Glomerular visceral epithelial cell (primary cell): ENCODE data around the gene GASK1A.
"Not testable (repeated sequence)": the region's sequence is repeated elsewhere in the genome, so short reads cannot be mapped to it uniquely, and the experiment has no call there.

ENCODE experiments used
- DNase-seq: peaks from one replicate; pipeline ENCODE4 v3.0.0-alpha.2; 2016; ENCODE audit errors: extremely low spot score

The GASK1A gene

DNA sequence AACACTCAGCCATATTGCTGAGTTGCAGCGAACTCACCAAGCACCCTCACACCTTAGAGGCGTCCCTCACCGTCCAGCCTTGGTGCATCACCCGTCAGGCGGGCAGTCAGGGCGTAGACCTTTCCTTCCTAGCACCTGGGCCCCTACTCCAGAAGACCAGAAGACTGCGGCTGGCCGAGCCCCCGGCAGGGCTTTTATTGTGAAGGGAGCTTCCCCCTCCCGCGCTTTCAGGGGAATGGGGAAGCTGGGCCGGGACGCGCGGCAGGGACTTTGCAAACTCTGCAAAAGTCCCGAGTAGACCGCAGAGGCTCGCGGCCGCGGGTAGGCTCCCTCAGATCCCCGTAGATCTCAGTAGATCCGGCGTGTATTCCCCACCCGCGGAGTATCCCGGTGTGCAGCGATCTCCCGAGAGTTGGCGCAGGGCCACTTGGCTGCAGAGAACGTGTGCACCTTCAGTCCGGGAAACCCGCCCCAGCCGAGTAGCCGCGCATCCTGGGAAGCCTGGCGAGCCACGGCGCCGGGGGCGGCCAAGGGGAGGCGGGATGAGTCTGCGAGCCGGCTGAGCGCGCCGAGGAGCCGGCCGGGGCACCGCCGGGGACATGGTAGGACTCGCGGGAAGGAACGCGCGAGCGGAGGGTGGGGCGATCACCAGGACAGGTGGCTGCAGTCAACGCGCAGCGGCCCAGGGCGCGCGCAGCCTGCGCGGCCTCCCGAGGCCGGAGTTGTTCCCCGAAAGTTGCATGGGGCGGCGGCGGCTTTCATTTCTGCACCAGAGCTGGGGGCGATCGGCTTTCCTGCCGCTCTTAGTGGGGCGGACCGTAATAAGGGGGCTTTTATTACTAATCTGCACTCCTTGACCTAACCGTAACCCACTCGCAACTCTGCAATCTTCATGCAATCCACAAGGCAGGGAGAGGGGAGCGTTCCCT is at the start of gene GASK1A:
Gene GASK1A (plus strand): TSS at position 268 of the 929 bp plus-strand sequence. CDS start 332 bp downstream, at position 600.
- peak; percentile 5 for DNase-seq

DNA sequence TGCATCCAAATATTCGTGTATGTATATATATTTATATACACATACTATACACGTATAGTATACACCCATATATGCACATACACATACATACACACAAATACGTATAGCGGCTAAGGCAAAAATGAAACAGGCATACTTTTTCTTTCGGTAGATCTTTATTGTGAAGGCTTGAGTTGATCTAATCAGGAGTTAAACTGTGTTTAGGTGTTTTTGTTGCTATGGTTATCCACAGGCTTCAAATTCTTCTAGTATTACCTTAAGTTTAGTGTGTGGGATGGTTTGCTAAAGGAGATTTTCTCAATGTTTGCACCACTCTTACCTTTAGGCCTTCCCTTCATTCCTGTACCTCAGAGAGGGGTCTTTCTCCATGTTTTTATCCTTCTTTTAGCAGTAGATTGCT is 45.0 kb upstream of the GASK1A start:
- DNase-seq = no peak

DNA sequence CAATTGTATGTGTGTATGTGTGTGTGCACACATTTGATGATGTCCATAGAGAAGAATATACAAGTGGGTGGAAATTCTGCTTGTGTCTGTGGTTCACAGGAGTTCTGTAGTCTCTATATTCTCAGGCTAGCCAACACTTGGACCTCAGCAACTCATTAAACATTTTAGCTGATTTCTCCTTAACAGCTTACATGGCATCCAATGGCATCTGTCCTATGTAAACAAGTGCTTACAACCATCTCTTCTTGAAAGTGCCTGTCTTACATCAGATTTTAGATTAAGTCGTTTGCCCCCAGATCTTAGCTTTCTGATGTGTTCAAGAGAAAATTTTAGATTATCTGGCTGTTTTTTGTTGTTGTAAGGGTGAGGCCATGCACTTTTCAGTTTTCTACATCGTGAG is 44.2 kb upstream of the GASK1A start:
- no peak for DNase-seq

DNA sequence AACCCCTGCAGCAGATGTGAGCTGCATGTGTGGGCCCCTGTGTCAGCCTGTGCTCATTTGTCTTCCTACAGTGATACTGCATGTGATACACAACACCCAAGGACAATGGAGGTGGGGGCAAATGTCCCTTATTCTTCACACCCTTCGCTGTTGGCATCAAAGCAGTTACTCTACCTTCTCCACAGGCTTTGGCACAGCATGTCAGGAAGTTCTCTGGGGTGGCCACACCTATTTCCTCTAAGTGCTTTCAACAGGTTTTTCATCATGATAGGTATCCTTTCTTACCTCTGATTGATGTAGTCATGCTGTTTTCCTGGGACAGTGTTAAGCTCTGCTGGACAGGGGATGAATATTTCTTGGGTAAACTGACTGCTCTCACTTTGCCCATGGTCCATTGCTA is 43.6 kb upstream of the GASK1A start:
- DNase-seq = no peak

DNA sequence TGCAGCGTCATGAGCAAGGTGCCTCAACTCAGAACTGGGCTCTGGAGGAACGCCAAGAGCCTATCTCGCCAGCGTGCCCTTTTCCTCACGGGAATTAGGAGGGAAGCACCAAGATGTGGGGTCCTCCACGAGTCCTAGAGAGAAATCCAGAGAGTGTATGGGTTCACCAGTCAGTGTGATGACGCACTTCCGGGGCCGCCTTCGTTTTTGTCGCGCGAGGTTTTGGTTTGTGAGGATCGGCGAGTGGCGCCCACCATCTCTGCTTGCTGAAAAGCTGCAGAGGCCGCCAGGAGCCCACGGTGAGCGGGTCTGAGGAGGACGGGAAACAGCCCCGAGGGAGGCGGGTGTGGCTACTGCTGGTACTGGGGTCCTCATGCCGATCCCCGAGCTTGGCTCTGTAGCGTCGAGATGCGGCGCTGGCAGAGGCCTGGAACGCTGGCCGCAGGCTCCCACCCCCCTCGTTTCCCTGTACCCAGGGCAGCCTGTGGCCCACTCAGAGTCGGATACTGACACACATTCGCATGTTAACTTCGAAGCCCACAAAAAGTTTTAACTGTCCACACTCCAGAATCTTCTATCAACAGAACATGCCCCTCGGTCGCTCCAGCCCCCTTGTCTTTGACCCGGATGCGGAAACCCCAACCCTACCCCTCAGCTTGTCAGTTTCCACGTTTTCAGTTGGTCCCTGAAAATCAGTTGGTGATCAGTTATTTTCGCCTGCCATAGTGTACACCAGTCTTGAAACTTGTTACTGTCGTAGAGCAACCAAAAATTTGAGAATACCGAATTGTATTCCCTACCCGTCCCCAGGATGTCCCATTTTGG is 42.7 kb upstream of the GASK1A start:
- DNase-seq = no peak

DNA sequence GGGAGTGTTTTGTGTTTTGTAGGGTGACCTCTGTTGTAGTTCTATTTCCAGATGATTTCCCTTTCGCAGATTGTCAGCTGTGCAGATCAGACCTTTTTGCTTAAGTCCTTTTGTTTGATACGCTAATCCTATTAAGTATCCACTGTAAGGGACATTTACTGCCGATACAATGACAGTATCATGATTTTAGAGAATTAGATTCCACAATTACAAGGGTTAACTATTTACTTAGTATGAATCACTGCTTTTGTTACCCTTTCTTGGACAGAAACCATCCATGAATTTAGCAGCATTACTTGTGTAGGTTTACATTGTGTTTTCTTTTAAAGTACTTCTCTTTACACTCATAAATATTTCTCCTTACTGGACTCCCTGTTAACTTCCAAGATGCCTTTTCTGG is 41.8 kb upstream of the GASK1A start:
- DNase-seq = no peak

DNA sequence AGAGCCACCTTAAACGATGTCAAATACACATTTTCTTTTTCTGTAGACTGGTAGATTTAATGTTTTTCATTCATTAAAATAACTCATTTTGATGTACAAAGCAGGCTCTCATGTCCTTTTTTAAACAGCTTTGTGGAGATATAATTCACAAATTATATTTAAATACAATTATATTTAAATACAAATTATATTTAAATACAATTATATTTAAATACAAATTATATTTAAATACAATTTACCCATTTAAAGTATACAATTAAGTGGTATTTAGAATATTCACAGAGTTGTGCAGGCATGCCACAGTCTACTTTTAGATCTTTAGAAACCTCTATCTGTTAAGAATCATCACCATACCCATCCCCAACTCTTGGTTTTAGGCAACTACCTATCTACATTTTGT is 36.4 kb upstream of the GASK1A start:
- no peak for DNase-seq

DNA sequence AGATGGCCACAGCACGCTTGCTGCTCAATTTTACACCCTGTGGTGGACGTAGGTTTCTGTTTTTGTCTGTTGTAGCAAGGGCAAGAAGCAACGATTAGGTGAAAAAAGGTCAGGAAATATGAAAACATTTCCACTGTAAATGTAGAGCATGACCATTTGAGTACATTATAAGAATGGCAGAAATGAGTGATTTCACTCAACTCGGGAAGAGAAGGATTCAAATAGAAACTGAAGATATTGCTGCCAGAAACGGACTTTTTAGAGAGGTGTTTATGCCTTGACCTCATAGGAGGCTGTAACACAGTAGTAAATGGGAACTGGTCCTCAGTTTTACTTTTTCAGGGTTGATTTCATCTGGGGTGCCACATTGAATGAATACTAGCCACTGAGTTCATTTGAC is 33.1 kb upstream of the GASK1A start:
- DNase-seq = no peak

DNA sequence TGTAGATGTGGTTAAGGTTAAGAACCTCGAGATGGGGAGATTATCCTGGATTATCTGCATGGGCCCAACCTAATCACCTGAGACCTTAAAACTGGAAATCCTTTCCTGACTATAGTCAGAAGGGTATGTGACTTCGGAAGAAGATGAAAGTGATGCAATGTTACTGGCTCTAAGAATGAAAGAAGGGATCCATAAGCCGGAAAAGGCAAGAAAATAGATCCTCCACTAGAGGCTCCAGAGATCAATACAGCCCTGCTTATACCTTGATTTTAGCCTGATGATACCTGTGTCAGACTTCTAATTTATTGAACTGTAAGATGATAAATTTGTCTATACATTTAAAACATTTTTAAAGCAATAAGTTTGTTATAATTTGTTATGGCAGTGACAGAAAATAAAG is 21.5 kb upstream of the GASK1A start:
- DNase-seq = no peak

DNA sequence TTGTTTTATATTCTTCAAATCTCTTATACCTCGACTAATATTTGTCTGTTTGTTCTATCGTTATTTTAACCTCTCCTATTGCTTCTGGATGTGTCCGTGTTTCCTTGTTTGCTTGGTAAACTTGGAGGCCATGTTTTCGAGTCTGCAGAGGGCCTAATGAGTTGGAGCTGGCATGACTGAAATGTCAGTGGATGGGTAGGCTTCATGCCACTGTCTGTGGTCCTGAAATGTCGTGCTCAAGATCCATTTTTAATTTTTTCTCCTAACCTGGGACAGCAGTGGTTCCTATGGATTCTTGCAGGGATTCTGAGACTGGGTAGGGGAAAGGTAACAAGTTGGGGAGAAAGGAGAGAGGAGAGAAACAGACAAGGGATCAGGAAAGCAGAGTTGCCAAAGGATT is 18.8 kb upstream of the GASK1A start:
- no peak for DNase-seq

DNA sequence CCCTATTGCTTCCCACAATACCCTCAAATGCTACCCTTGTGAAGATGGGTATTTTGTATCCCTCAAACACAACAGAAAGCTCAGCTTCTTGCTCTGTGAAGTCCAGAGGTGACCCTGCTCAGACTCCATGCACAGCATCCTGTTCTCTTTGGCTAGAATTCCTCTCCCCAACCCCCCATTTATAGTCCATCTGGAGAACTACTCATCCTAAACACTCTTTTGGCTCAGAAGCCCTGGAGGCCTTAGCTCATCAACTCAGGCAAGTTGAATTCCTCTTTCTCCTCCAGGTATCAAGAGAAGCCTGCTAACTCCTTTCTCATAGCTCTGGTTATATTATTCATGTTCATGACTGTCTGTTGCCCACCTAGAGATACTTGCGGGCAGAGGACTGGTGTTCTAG is 18.3 kb upstream of the GASK1A start:
- no peak for DNase-seq

DNA sequence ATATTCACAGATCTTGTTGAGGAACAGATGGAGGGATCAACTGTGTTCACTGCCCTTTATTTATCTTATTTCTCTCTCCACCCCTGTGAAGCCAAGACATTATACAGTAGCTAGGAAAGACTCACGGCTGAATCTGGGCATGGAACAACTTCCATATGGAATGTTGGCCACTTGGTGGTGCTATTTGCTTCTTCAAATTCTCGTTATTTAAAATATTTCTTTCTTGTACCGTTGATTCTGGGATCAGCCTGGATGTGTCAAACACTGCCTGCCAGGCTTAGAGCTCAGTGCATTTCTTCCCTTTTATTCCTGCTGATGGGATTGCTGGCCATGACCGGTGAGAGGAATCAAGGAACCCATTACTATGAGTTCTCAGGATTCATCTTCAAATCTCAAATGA is 17.5 kb upstream of the GASK1A start:
- peak; percentile 42 for DNase-seq

DNA sequence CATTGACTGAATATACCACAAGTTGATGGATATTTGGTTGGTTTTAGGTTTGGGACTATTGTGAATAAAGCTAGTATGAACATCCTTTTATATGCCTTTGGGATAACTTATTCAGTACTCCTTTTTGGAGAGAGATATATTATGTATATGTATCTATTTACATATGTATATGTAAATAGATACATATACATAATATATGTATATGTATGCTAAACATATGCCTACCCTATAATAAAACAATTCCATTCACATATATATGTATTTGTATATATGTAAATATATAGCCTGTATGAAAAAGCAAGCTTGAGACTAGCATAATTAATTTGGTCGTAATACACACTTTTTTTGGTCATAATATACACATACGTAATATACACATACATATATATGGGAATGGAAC is 15.8 kb upstream of the GASK1A start:
- no peak for DNase-seq

DNA sequence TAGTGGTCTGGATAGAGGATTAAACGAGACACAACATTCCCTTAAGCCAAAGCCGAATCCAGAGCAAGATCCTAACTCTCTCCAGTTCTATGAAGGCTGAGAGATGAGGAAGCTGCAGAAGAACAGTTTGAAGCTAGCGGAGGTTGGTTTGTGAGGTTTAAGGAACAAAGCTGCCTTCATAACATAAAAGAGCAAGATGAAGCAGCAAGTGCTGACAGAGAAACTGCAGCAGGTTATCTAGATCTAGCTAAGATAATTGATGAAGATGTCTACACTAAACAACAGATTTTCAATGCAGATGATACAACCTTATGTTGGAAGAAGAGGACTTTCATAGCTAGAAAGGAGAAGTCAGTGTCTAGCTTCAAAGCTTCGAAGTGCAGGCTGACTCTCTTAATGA is 14.8 kb upstream of the GASK1A start:
- DNase-seq = no peak

DNA sequence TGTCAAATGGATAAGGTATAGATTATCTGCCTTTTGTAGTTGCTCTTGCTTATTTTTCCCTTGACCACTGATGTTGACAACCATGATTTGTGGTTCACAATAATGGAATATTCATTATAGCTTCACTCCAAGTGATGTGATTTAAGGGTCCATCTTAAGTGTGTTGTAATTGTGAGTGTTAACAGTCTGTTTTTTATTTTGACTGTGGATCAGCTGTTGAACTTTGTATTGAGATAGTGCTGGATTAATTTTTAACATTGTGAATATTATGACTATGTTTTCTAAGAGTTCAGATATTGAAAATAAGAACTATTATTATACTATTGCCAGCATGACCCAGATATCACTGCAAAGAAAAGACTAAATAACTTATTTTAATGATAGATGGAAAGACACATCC is 8.6 kb upstream of the GASK1A start:
- DNase-seq = no peak

DNA sequence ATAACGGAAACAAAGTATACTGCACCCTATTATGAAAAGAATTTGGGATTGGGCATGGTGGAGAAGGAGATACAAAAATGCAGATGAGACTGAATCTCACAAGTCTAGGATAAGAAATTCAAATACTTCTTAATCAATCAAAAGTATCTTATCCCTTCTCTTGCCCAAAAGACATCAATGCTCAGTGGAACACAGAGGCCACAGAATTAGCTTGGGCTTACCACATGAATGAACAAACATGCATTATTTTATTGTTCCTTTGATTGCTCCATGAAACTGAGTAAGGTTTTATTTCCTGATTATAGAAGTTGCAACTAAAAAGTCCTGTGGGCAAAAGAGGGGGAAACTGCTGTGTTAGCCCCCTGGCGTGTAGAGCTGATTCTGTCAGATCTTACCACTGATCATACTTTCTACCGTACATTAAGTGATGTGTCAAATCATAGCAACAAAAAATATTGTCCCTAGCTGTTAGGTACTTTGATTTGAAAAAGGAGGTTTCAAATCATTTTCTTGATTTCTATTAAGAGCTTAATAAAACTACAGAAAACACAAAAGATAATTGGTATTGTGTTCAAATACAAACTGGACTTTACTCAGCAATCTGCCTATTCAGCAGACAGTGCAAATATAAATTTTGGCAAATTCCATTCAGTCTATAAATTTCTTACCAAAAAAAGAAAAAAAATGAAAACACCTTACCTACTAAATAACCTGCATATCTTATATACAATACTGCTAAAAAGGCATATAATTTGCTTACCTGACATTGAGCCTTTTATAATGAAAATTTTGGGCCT is 7.9 kb upstream of the GASK1A start:
- no peak for DNase-seq

DNA sequence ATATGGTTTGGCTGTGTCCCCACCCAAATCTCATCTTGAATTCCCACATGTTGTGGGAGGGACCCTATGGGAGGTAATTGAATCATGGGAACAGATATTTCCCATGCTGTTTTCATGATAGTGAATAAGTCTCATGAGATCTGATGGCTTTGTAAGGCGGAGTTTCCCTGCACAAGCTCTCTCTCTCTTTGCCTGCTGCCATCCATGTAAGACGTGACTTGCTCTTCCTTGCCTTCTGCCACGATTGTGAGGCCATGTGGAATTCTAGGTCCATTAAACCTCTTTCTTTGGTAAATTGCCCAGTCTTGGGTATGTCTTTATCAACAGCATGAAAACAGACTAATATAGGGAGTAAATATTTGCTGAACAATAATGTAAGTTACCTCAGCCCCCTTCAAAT is 4.2 kb upstream of the GASK1A start:
- DNase-seq = not testable (repeated sequence)

DNA sequence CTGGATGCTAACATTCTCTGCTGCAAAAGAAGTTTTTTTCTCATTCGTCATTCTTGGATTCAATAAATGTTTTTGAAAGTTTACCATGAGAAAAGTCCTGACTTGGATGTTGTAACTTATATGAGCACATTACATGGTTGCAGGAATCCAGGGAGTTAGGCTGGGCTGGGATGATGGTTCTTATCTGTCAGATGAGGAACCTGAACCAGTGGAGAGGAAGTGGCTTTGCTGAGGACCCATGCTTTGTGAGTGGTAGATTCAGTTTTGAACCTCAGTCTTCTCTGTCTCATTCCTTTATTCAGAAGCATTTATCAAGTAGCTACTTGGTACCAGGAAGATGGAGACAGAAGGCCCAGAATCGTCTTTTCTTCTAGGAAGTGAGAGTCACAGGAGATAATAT is 3.7 kb upstream of the GASK1A start:
- DNase-seq = no peak

DNA sequence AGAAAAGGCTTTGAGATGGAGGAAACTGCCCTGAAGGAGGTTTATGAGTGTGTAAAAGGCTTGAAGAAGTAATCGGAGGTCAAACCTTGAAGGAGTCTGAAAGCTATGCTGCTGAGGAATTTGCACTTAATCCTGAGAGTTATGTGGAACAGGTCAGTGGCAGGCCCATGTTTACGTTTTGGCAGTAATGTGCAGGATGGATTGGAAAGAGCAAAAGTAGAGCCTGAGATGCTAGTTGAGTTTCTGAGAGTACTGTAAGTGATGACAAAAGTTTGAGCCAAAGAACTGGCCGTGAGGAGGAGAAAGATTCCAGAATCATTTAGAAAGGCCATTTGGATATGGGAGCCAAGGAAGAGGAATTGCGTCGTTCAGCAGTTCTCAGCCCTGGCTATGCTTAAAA is 3.2 kb upstream of the GASK1A start:
- DNase-seq = no peak

DNA sequence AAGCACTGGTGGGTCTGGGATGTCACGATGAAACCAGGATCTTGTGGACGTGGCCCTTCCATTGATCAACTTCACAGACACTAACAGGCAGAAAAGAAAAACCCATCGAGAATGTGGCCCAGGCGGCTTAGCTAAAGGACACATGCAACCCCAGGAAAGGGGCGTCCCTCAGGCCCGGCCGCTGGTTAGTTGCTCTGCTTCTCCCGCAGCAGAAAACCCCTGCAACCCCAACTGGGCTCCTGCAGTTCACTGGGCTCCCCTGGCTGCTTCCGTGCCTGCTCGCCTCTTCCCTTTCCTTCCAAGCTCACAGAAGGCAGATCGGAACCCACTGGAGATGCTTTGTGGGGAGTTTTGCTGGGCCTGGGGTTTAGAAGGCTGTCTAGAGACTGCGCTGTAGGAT is 1.1 kb downstream of the GASK1A start:
- DNase-seq = no peak

DNA sequence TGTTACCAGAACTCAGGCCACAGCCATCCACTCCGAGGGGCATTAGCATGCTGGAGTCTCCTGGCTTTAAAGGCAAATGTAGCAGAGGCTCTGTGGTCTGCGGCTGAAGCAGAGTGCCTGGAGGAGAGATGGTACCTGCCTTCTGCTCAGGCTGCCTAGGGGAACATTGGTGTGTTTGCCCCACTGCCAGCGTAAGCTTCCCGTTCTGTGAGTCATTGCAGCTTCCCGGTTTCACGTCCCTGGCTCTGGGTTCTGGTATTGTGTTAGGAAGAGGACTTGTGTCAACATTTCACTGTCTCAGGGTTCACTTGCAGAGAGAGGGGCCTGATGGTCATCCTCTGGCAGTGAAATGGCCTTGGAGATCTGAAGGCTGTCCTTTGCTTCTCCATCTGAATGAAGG is 1.8 kb downstream of the GASK1A start:
- no peak for DNase-seq
